Mesothelial cell of epicardium (in vitro differentiated cells): Measurements from ENCODE around the gene C6orf15. TPM values are rescaled to one million over a fixed set of nuclear protein-coding genes. Genes with fewer than 3 reads are reported as not detected.
"Not testable (repeated sequence)": the region's sequence is repeated elsewhere in the genome, so short reads cannot be mapped to it uniquely, and the experiment has no call there.

Experiments used
- DNase-seq, 2 experiments: peaks; one replicate each; pipeline ENCODE4 v3.0.0; 2021; ENCODE audit warnings: low spot score in 2 of 2; ENCODE audit not compliant: unreplicated experiment in 2 of 2
- H3K27ac Mint-ChIP-seq: 2 replicates; pipeline ENCODE4 v1.8.0; 2021; ENCODE audit warnings: mixed read lengths
- H3K27me3 Mint-ChIP-seq: 2 replicates; pipeline ENCODE4 v1.8.0; 2021; ENCODE audit warnings: low read depth, mixed read lengths
- H3K36me3 Mint-ChIP-seq: 2 replicates; pipeline ENCODE4 v1.8.0; 2021; ENCODE audit warnings: mixed read lengths
- H3K4me1 Mint-ChIP-seq: 2 replicates; pipeline ENCODE4 v1.8.0; 2021; ENCODE audit warnings: mixed read lengths
- H3K4me3 Mint-ChIP-seq: 2 replicates; pipeline ENCODE4 v1.8.0; 2021; ENCODE audit warnings: mild to moderate bottlenecking, moderate library complexity, mixed read lengths
- H3K9me3 Mint-ChIP-seq: 2 replicates; pipeline ENCODE4 v1.8.0; 2021; ENCODE audit warnings: mixed read lengths
- CTCF ChIP-seq: fragments of 200-600 bp; sonication (generic); IDR thresholded peaks from one replicate; pipeline ENCODE4 v1.5.0; 2021; ENCODE audit warnings: antibody characterized with exemption; ENCODE audit not compliant: unreplicated experiment
- total RNA-seq: library from RNA; stranded (reverse); gene quantifications from 3 replicates; pipeline ENCODE4 v1.2.1, GENCODE V29; 2021

C6orf15 gene
- total RNA-seq, 1 donor from 2014 or later = not detected

- Mint-ChIP-seq H3K4me3 (no peak overlapping the region), H3K27ac (peak overlapping the region; percentile 51), H3K36me3 (no peaks in the 10 kb centered on the region), H3K27me3 (no peaks in the 10 kb centered on the region), H3K9me3 (no peaks in the 10 kb centered on the region), H3K4me1 (peaks cover 37% of the 10 kb centered on the region)
- DNase-seq = peak in 1 of 2 experiments; percentile 22
- no peak for TF ChIP-seq CTCF
Observed at GRCh38 chr6:31074401-31074800, 38.0 kb downstream of the C6orf15 start.

GRCh38 chr6:31070711-31071197 lies 41.6 kb downstream of the C6orf15 start:
- Mint-ChIP-seq H3K36me3 (no peaks in the 10 kb centered on the region), H3K4me1 (peaks cover 40% of the 10 kb centered on the region), H3K27ac (peak overlapping the region; percentile 78), H3K4me3 (no peak overlapping the region), H3K27me3 (no peaks in the 10 kb centered on the region), H3K9me3 (no peaks in the 10 kb centered on the region)
- peak; percentile 32 to 59 for DNase-seq
- TF ChIP-seq CTCF = peak; percentile 21

- no peaks in the 10 kb centered on the region for H3K9me3 Mint-ChIP-seq
- peak; percentile 92 for TF ChIP-seq CTCF
- H3K4me3 Mint-ChIP-seq = no peak overlapping the region
- no peaks in the 10 kb centered on the region for H3K36me3 Mint-ChIP-seq
- peak overlapping the region; percentile 29 for H3K27ac Mint-ChIP-seq
- no peaks in the 10 kb centered on the region for H3K27me3 Mint-ChIP-seq
- peak; percentile 43 to 82 for DNase-seq
- peaks cover 37% of the 10 kb centered on the region for H3K4me1 Mint-ChIP-seq
Observed at GRCh38 chr6:31068669-31069340, 43.6 kb downstream of the C6orf15 start.

DNA sequence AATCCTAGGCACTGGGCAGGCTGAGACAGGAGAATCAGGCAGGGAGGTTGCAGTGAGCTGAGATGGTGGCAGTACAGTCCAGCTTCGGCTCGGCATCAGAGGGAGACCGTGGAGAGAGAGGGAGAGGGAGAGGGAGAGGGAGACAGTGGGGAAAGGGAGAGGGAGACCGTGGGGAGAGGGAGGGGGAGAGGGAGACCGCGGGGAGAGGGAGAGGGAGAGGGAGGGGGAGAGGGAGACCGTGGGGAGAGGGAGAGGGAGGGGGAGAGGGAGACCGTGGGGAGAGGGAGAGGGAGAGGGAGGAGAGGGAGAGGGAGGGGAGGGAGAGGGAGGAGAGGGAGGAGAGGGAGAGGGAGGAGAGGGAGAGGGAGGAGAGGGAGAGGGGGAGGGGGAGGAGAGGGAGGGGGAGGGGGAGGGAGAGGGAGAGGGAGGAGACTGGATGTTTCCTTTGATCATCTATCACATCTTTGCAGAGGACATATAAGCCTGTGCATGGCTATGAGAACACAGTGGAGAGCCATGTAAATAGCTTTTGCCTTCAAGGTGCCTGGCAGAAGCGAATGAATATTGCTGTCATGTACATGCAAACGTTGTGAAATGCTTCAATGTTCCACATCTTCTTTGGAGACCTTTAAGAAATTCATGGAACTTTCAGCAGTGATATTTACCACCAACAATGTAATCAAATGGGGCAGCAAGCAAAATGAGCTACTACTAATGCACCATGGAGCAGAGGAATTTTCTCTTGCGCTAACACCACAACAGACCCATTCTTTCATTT lies 44.3 kb downstream of the C6orf15 start:
- H3K27me3 Mint-ChIP-seq, H3K36me3 Mint-ChIP-seq: not testable (repeated sequence)

DNA sequence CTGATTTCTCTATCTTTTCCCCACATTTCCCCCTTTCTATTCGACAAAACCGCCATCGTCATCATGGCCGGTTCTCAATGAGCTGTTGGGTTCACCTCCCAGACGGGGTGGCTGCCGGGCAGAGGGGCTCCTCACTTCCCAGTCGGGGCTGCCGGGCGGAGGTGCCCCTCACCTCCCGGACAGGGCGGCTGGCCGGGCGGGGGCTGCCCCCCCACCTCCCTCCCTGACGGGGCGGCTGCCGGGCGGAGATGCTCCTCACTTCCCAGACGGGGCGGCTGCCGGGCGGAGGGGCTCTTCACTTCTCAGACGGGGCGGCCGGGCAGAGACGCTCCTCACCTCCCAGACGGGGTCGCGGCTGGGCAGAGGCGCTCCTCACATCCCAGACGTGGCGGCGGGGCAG lies 45.3 kb downstream of the C6orf15 start:
- not testable (repeated sequence) for H3K4me3 Mint-ChIP-seq, H3K36me3 Mint-ChIP-seq, H3K27me3 Mint-ChIP-seq, H3K27ac Mint-ChIP-seq, H3K9me3 Mint-ChIP-seq, DNase-seq
- peaks cover 23% of the 10 kb centered on the region for H3K4me1 Mint-ChIP-seq

More for the DNA sequence above, 44.3 kb downstream of the C6orf15 start:
- not testable (repeated sequence) for H3K9me3 Mint-ChIP-seq, H3K4me3 Mint-ChIP-seq, DNase-seq
- Mint-ChIP-seq H3K27ac (peak overlapping the region; percentile 29), H3K4me1 (peaks cover 31% of the 10 kb centered on the region)

DNA sequence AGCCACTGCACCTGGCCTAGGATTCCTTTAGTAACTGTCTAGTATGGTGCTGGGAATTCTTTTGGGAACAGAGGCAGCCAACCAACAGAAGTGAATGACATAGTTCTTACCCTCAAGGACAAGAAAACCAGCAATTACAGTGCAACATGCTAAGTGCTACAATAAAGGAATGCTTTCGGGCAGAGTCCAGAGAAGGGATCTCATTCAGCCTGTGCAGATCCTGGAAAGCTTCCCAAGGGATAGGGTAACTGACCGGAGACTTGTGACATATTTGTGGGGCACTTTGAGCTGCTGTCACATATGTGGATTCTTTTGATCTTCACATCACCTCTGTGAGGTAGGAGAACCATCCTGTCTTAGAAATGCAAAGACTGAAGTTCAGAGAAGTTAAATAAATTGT lies 46.8 kb downstream of the C6orf15 start:
- peaks cover 17% of the 10 kb centered on the region for H3K4me1 Mint-ChIP-seq
- H3K27ac Mint-ChIP-seq = no peak overlapping the region
- no peak for TF ChIP-seq CTCF
- H3K27me3 Mint-ChIP-seq = no peaks in the 10 kb centered on the region
- H3K9me3 Mint-ChIP-seq = no peaks in the 10 kb centered on the region
- no peak for DNase-seq
- no peak overlapping the region for H3K4me3 Mint-ChIP-seq
- H3K36me3 Mint-ChIP-seq = no peaks in the 10 kb centered on the region
